NCI-H524 treated with DMSO at 0.1 percent for 48 hours (cell line): ENCODE results near the gene LTN1.

Source experiments
- DNase-seq: peaks from one replicate; lab custom pipeline; 2025; lab: John Stamatoyannopoulos, UW

Gene LTN1

GRCh38 chr21:28923439-28923975 lies 69.2 kb downstream of the LTN1 start:
- DNase-seq = no peak

GRCh38 chr21:28922368-28922767 lies 70.3 kb downstream of the LTN1 start:
- no peak for DNase-seq

- DNase-seq = no peak
Measured at GRCh38 chr21:28916150-28916893, 76.4 kb downstream of the LTN1 start.

GRCh38 chr21:28913071-28913470 lies 79.6 kb downstream of the LTN1 start:
- DNase-seq = no peak

GRCh38 chr21:28910280-28910887 lies 82.3 kb downstream of the LTN1 start:
- DNase-seq = no peak

- no peak for DNase-seq
Measured at GRCh38 chr21:28908351-28908750, 84.3 kb downstream of the LTN1 start.

GRCh38 chr21:28906841-28907240 lies 85.8 kb downstream of the LTN1 start:
- no peak for DNase-seq

- no peak for DNase-seq
Measured at GRCh38 chr21:28906236-28906635, 86.4 kb downstream of the LTN1 start.

- DNase-seq = no peak
Measured at GRCh38 chr21:28904961-28905435, 87.7 kb downstream of the LTN1 start.

GRCh38 chr21:28903448-28903847 lies 89.2 kb downstream of the LTN1 start:
- DNase-seq = no peak

- DNase-seq = no peak
Measured at GRCh38 chr21:28900481-28900880, 92.2 kb downstream of the LTN1 start.

GRCh38 chr21:28899744-28900143 lies 92.9 kb downstream of the LTN1 start:
- no peak for DNase-seq

- DNase-seq = no peak
Measured at GRCh38 chr21:28899220-28899619, 93.5 kb downstream of the LTN1 start.

GRCh38 chr21:28893687-28894086 lies 99.0 kb downstream of the LTN1 start:
- no peak for DNase-seq

GRCh38 chr21:28892199-28893111 lies 100.2 kb downstream of the LTN1 start:
- no peak for DNase-seq

- no peak for DNase-seq
Measured at GRCh38 chr21:28885853-28886177, 106.9 kb downstream of the LTN1 start.

GRCh38 chr21:28884976-28885852 lies 107.5 kb downstream of the LTN1 start:
- DNase-seq = peak; percentile 93

- DNase-seq = no peak
Measured at GRCh38 chr21:28884481-28884880, 108.2 kb downstream of the LTN1 start.

- no peak for DNase-seq
Measured at GRCh38 chr21:28883931-28884330, 108.7 kb downstream of the LTN1 start.

GRCh38 chr21:28882345-28882744 lies 110.3 kb downstream of the LTN1 start:
- DNase-seq = no peak
